Activated CD4-positive, CD25-positive, alpha-beta regulatory T cell treated with anti-CD3 and anti-CD28 coated beads, Interleukin-2, amount 50 U/mL, for 24 hours (primary cell): ENCODE data around the gene PSTPIP2.
"Not testable (repeated sequence)": the region's sequence is repeated elsewhere in the genome, so short reads cannot be mapped to it uniquely, and the experiment has no call there.

Experiments used
- ATAC-seq, 2 donors: fragments of 150-1000 bp; cut with Tn5 transposase; one replicate each; pipeline ENCODE4 v1.10.0; 2021; ENCODE audit warnings: mild to moderate bottlenecking in 1 of 2, moderate library complexity in 1 of 2

PSTPIP2 gene

GRCh38 chr18:46035696-46036680 lies 36.1 kb downstream of the PSTPIP2 start:
- ATAC-seq: no peak

DNA sequence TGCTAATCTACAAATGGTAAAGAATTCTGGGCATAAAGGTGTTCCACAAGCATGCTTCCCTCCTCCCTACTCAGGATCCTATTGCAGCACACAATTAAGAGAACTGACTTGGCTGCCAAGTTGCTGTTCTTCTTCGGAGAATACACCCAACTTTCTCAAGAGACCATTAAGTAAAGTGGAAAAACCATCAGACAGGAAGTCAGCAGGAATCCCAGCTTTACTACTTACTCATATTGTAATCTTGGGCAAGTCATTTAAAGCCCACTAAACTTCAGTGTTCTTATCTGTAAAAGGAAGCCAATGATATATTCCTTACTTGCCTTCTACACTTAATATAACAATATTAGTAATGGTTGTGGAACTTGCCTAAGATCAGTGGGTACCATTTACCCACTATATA lies 37.8 kb downstream of the PSTPIP2 start:
- ATAC-seq: no peak

DNA sequence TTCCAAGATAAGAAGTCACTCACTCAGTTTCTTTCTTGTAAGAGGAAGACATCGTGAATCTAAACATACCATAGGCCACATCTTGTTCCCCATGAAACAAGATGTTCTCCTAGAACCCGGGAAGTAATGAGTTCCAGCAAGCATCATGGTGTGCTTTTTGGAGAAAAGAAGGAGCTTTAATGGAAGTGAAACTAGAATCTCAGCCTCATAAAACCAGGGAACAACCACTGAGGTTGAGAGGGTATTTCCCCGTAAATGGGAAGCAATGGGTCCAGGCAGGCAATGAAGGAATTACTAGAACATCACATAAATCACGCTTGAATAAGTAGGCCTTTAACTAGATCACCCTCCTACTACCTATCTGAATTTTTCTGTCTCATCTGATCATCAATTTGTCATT lies 40.3 kb downstream of the PSTPIP2 start:
- ATAC-seq: no peak

GRCh38 chr18:46028536-46028891 lies 43.5 kb downstream of the PSTPIP2 start:
- ATAC-seq: no peak

DNA sequence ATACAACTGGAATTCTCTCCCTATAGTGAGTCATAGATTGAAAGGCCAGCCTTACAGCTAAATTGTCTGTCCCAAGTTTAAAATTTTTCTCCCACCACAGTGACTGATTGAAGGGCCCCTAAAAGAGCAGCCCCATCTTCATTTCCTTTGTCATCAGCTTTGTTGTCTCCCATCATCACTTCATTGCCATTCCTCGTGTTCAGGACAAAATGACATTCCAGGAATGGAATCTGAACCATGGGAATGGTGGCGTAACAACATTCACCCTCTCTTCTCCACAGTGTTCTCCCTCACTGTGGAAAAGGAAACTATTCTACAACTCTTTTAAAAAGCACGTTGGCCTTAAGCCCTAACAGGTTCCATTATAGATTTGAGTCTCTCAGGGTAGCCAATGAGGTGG lies 52.1 kb downstream of the PSTPIP2 start:
- no peak for ATAC-seq

DNA sequence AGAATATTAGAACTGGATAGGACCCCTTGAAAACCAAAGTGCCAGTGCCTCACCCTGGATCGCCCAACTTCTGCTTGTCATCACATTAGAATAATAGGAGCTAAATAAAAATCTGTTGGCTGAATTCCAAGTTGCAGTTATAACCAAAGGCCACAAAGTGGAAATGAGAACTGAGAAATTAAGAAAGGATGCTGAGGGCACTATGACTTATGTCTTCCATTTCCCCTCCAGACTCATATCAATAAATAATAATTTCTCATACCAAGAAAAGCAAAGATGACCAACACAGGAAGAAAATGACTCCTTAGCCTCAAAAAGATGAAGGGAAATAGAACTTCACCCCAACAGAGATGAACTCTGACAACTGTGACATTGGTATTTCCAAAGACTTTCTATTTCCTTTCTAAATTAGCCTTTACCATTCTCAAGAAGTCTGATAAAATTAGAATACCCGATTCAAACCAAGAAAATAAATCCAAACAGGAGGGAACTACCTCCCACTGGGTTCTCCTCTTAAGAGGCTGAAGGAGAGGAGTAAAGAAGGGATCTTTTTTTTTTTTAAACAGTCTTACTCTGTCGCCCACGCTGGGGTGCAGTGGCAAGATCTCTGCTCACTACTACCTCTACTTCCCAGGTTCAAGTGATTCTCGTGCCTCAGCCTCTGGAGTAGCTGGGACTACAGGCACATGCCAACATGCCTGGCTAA lies 58.4 kb downstream of the PSTPIP2 start:
- peak; percentile 83 to 84 for ATAC-seq

DNA sequence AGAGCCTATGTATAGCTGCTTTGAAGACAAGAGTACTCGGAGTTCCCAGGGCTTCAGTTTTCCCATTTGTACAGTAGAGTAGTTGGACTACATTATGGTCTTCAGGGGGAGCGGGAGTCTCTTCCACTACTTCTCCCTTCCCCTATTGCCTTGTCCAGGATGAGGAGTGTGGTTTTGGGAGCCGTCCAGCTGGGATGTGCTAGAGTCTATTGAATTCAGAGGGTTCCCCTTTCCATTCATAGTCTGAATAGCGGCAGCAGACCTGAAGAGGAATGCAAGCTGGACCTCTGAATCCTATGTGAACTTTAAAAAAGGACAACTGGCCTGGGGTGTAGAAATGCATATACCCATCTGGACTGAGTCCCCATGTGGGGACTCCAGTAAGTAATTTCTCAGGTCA lies 61.4 kb downstream of the PSTPIP2 start:
- no peak for ATAC-seq

- ATAC-seq: no peak
Observed at GRCh38 chr18:46010050-46010449, 62.0 kb downstream of the PSTPIP2 start.

DNA sequence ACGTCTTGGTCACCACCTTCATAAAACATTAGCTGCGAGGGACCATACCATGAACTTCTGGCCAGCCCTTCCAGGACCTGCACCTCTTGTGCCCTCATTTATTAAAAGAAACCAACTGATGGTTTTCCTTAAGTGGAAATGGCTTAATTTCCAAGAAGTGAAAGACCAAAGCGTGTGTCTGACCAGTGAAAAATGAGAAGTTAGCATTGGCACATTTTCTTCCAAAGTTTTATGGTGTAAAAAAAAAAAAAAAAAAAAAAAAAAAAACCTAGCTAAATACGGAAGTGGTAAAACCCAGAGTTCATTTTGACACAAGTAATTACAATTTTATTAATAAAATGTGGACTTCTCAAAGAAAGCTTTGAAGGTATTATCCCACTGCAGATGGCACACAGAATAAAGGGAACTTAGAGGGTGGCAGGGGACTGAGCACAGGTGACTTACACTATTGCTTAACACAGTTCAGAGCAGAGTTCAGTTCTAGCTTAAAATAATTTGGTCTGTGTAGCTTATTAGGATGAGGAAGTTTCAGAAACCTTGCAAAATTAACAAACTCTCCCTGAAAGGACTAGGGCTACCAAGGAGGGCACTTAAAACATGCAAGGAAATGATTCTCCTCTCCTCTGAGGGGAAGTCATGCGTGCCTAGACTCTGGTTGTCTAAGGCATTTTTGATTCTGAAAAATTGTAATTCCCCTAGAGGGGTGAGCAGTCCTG lies 62.8 kb downstream of the PSTPIP2 start:
- ATAC-seq: no peak

GRCh38 chr18:46008531-46008930 lies 63.5 kb downstream of the PSTPIP2 start:
- ATAC-seq: no peak

DNA sequence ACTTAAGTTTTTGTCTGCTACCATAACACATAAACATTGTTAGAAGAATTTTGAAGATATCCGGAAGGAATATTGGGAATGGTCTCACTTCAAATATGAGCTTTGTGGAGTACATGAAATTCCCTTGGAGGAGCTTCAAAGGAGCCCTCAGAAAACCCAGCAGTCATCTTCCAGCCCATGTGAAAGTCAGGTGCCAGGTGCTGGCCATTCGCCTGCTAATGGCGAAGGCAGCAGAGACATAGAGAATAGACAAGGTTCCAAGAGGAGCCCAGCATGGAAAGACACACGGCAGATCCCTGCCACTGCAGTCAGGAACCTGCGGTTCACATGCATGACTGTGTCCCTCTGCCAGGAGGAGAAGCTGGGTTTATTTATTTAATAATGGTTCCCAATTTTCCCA lies 64.9 kb downstream of the PSTPIP2 start:
- no peak for ATAC-seq

- no peak for ATAC-seq
Observed at GRCh38 chr18:46002934-46003333, 69.1 kb downstream of the PSTPIP2 start.

- no peak for ATAC-seq
Observed at GRCh38 chr18:46001892-46002291, 70.2 kb downstream of the PSTPIP2 start.

- ATAC-seq: peak in 1 of 2 donors; percentile 16
Observed at GRCh38 chr18:46001074-46001473, 71.0 kb downstream of the PSTPIP2 start.

- ATAC-seq: no peak
Observed at GRCh38 chr18:45999536-45999935, 72.5 kb downstream of the PSTPIP2 start.

GRCh38 chr18:45998244-45998643 lies 73.8 kb downstream of the PSTPIP2 start:
- peak; percentile 45 to 61 for ATAC-seq

DNA sequence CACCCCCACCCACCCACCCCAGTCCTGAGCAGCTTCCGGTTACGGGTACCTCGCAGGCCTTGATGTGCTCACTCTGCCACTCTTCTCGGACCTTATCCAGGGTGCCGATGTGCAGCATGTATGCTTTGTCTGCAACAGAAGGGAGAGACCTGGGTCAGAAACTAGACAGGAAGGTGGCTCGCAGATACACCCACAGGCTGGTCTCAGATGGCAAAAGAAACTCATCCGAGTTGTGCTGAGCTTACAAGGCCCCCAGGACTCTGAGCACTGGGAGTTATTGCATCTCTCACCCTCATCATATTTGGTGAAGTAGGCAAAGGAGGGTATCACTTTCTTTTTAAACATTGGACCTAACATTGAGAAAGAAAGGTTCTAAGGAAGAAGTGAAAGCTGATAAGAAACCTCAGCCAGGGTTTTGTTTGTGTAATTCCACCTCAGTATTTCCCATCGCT lies 74.3 kb downstream of the PSTPIP2 start:
- peak; percentile 72 to 83 for ATAC-seq

GRCh38 chr18:45995461-45995860 lies 76.6 kb downstream of the PSTPIP2 start:
- no peak for ATAC-seq

- no peak for ATAC-seq
Observed at GRCh38 chr18:45993438-45993837, 78.6 kb downstream of the PSTPIP2 start.

DNA sequence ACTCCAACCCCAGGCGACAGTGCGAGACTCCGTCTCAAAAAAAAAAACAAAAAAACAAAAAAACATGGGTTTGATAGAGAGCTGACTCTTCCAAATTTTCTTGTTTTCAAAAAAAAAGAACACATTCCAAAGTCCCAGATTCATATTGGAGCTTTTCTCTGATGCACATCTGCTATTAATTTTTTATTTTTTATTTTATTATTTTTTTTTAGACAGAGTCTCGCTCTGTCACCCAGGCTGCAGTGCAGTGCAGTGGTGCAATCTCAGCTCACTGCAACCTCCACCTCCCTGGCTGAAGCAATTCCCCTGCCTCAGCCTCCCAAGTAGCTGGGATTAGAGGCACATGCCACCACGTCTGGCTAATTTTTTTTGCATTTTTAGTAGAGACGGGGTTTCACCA lies 79.5 kb downstream of the PSTPIP2 start:
- not testable (repeated sequence) for ATAC-seq

DNA sequence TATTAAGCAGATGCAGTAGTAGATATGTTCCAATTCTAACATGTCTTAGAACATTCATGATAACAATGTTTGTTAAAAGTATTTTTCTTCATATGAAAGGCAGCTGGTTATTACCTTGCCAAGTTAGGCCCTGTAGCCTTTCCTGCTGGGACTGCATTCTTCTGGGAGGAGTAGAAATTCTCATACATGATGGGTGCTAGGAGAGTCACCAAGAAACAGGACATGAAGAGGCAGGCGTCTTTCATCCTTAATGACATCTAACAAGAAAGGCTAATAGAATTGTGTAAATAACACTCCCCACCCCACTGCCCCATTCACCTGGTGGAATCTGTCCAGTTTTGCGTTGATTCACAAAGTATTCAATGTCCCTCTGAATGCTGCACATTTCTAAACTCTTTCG lies 80.3 kb downstream of the PSTPIP2 start:
- no peak for ATAC-seq

GRCh38 chr18:45984546-45985235 lies 87.4 kb downstream of the PSTPIP2 start:
- ATAC-seq: no peak

DNA sequence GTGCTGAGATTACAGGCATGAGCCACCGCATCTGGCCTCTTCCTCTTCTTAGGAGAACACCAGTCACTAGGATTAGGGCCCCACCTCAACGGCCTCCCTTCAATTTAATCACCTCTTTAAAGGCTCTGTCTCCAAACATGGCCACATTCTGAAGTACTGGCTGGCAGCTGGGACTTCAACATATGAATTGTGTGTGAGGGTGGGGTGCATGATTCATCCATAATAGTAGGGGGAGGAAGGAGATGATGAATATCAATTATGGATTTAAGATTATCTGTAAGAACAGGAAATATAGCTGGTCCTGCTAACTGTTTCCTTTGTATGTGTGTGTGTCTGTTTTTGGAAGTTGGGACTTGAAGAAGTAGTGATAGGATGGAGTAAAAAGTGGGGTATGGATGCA lies 90.2 kb downstream of the PSTPIP2 start:
- ATAC-seq: no peak
